CD4-positive, alpha-beta T cell treated with Interleukin-4 for 4 hours (primary cell): ENCODE results near the gene NRSN1.

Experiments used
- DNase-seq: peaks from one replicate; pipeline ENCODE4 v3.0.0-alpha.2; 2020

Gene NRSN1

DNA sequence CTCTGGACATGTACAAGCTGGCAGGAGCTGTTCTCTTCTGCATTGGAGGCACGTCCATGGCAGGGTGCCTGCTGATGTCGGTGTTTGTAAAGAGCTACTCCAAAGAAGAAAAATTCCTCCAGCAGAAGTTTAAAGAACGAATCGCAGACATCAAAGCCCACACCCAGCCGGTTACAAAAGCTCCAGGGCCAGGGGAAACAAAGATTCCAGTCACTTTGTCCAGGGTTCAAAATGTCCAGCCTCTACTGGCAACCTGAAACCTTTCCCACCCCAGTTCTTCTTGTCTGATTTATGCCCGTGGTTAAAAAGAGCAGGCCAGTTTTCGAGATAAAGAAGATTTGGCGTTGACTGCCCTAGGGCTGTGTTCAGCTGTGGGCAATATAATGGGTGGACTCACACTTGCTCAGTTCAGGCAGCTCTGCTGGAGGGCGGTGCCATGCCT lies 19.7 kb downstream of the NRSN1 start:
- DNase-seq: no peak

DNA sequence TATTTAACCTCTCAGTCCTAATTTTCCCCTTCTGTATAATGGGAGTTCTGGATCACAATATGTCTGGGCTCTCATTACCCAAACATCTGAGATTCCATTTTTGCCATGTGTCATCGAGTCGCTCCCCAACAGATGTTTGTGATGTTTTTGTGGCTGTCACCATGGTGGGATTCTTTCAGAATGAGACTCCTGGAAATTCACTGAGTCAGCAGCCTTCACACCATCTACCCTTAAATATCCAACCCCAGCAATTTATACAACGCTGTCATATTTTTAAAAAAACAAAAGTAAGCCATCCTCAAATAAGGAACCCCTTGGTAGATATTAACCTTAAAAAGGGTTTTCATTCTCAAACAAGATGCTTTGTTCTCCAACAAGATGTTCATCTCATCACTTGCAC lies 20.9 kb downstream of the NRSN1 start:
- DNase-seq: no peak

DNA sequence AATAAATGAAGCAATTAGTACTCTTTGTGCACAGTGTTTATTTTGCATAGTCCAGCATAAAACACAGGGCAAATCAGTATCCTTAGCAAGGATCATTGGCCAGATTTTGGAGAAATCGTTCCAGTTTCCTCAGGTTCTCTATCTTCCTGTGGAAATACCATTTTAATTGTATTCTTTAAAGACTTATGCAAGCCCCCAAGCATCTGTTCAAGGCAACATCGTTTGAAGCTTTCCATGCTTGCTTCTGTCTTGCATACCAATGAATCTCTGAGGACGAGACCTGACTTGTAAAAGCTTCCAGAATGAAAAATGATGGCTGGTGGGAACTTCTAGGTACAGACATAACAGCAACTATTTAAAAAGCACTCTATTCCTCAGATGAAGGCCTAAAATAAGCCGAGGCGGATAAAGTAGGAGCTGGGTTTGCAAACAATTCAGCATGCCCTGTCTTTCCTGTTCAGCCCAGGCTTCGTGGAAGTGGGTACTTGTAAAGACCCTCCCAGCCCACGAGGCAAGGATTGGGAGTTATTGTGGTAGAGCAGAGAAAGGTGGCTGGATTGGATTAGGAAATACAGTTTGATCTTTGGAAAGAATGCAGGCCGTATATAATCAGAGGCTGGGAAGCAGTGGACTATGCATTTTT lies 21.6 kb downstream of the NRSN1 start:
- no peak for DNase-seq

DNA sequence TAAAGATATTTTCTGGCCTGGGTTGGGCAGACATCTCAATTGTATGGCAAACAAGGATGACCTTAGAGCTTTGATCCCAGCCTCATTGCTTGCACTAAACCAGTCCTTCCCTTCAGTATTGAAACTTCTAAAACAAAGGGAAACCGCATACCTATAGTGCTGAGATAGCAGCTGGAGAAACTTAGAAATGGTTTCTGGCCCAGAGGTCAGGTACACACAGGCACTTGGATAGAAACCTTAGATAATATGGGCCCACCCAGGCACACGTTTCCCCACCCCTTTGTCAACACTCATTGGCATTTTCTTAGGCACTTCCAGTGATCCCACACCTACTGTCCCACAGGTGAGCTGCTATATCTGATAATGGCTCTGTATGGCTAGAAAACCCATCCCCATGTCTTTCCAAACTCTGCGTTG lies 22.1 kb downstream of the NRSN1 start:
- DNase-seq: no peak

DNA sequence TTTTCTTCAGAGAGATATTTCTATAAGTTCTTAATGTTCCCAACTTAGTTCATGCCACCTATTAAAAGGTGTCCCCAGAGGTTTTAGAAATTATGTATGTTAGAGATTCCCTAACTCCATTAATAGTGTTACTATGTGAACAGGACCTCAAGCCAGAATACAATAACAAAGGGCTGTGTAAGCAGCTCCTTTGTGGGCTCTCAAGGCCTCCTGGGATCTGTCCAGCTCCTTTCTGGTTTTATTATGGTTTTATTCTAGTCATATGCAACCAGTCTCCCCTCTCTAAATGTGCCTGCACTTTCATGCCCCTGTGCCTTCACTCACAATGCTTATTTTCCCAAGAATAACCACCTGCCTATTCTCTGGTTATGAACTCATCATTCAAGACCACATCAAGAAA lies 22.7 kb downstream of the NRSN1 start:
- no peak for DNase-seq

DNA sequence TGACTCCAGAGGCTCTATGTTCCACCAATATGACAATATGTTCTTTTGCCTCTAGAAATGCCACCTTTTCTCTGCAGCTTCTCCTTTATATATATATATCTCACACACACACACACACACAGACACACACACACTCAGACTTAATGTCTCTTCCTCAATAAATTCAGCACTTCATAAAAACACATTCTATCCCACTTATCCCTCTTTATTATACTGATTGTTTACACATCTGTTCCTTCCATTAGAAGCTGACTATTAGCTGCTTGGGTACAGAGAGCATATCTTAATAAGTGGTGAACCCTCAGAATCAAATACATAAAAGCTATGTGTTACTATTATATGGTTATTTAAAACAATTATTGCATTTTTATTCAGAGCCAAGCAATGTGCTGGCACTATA lies 23.3 kb downstream of the NRSN1 start:
- no peak for DNase-seq

DNA sequence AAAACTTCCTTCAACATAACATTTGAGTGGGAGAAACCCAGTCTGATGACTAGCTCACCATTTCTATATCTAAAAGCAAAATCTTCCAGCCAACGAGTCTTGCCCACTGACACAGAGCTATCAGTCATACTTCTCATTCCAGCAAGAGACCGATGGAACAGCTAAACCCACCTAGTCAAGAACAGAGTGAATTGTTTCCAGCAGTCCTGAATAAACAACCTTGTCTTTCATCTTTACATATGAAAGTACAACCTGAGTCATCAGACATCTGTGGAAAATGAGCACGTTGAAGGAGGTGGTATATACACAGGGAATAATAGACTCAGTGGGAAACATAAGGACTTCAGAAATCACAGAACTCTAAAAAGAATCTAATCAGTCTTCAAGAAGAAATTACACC lies 23.8 kb downstream of the NRSN1 start:
- DNase-seq: no peak

DNA sequence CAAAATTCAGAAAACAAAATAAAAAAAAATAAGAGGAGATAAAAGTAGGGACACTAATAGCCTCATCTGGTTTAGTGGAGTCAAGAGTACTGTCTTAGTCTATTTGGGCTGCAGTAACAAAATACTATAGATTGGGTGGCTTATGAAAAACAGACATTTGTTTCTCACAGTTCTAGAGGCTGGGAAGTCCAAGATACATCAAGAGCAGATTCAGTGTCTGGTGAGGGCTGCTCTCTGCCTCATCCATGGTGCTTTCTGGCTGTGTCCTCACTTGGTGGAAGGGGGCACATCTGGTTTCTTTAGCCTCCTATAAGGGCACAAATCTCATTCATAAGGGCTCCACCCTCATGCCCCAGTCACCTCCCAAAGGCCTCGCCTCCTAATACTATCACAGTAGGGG lies 26.0 kb downstream of the NRSN1 start:
- DNase-seq: no peak

DNA sequence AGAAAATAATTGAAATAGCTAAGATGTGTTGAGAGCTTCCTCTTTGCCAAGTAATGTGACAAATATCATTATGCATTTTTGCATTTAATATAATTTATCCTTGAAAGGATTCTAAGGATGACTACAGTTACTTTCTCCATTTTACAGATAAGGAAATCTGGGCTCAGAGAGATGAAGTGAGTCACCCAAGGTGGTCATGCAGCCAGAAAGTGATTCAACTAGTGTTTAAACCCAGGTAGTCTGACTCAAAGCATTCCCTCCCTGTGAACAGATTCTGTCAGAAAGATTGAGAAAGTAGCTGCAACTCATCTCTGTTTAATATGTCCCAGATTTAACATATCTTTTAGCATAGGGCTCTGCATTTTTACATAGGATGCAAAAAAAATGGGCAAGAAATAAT lies 28.1 kb downstream of the NRSN1 start:
- no peak for DNase-seq

DNA sequence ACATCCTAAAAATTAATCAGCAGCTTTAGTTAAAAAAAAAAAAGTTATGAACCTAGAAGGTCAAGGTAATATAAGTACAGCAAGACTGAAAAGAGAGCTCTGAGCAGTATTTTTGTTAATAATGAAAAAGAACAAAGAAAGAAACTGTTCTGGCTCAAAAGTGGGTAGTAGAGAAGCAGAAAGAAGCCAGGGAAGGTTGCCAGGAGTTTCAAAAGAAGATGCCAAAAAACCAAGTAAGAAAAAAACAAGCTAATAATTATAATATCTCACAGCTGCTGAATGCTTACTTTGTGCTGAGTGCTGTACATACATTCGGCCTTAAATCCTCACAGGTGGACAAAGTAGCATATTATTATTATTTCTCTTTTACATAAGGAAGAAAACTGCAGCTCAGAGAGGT lies 31.9 kb downstream of the NRSN1 start:
- DNase-seq: no peak

DNA sequence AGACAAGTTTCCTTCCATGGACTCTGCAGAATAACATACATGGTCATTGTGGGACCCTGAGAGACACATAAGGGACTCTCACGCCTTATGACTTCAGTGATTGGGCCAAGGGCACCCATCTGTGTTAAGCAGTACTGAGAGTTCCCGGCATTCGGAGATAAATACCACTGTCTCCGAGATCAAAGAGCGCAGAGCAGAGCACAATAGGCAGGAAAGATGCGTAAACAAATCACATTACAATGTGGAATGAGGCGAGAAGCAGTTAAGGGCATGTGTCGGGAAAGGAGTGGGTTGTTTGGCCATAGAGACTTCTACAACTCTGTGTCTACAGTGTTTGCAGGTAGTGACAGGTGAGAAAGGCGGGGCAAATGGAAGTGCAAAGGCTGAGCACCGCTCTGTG lies 57.6 kb downstream of the NRSN1 start:
- DNase-seq: no peak

DNA sequence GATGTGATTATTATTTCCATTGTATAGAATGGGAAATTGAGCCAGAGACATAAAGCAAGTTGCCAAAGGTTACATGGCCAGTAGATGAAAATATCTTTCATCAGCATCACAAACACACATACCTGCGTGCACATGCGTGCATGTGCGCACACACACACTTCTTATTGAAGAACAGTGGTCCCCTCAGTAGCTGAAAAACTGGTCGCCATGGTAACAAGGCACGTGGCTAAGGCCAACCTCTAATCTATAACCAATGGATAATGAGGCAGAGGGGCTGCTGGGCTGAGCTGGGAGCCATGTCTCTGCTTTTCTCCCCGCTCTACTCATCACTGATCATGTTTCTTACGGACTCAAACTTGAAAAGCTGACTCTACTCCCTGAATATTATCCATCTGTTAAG lies 60.3 kb downstream of the NRSN1 start:
- DNase-seq: no peak

DNA sequence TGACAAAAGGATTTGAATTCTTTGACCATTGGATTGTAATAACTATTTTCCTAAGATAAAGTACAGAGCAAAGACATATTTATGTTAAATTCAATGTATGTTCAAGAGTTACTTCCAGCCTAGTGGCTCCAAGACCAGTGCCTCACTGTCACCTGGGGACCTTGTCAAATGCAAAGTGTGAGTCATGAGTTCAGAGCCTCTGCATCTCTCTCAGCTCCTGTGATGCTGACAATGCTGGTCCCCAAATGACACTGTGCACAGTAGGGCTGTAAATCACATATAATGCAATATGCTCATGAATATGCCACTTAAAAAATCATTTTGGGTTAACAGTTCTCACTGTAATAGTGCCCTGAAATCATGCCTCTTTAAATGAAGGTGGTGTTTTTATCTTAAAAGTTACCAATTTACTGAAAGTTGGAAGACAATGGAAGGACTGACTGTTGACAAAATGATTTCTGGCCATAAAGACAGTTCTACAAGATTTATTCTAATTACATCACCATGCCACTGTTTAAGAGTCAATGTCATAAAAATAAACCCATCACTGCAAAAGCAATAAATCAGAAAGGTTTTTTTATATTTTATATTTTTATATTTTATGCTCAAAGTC lies 62.1 kb downstream of the NRSN1 start:
- DNase-seq: no peak

DNA sequence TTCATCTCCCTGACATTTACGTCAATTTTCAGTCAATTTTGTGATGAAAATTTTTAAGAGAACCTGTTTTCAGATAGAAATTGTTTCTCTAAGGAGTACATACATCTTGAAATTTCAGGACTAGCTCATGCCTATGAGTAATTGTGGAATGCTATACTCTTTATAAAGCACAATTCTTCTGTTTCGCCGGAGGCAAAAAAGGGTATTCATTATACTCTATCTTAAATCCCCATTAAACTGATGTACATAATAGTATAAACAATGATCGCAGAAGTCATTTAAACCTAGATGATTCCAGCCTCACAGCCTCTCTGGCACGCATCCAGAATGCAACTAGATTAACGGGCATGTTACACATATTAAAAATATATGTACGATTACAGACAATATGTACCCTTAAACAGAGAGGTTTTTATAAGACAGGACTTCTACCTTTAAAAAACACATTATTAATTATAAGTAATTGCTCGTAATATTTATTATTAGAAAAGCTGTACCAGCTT lies 62.6 kb downstream of the NRSN1 start:
- DNase-seq: no peak

DNA sequence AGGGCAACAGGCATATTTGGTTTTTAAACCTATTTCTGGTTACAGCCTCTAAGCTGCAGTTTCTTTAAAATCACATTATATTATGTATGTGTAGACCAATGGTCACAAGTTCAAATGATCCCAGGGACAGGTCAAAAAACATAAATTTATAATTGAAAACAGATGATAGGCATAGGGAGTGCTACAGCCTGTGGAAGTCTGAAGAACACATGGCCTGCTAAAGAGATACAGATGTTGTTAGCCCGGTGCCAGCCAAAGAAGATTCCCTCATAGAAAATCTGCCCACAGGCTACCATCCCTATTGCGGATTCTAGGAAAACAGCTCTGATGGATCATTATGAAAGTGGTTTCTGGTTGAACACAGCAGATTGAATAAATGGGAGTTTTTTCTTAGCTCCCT lies 65.3 kb downstream of the NRSN1 start:
- DNase-seq: no peak

DNA sequence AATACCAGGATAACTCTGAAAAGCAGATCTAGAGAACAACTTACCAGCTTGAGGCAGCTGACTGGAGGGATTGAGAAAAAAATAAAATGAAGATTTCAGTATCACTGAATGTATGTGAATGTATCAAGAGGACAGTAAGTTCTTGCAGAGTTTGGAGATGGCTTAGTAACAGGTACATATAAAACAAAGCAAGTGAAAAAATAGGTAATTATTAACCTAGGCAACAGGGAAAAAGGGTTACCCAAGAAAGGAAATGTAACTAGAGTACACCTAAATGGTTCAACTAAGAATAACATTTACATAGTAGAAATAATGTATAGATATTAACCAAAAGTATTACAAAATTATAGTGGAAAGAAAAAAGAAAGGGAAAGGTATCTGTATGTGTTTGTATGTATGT lies 67.3 kb downstream of the NRSN1 start:
- DNase-seq: no peak

DNA sequence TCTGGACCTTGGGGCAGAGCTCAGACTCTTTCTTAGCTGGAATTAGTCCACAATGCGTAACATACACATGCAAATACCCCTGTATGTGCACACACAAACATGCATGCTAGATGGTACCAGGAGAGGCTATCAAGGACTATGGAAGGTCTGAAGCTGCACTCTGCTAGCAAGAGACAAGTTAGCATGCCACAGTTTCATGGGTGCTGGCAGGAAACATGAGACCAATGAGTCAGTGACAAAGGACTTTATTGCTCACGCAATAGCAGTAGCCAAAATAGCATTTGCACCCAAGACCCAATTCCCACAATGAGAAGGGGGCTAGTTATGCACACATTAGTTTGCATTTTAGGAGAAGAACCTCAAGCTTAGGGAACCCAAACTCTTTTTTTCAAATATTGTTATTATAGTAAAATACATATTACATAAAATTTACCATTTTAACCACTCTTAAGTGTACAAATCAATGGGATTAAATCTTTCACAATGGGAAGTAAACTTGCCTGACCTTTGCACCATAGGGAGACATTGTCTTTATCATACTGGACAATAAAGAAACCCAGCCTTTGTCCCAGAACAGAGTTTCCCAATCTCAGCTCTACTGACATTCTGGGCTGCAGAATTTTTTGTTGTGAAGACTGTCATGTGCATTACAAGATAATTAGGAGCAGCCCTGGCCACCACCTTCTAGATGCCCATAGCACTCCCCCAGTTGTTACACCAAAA lies 69.1 kb downstream of the NRSN1 start:
- no peak for DNase-seq

DNA sequence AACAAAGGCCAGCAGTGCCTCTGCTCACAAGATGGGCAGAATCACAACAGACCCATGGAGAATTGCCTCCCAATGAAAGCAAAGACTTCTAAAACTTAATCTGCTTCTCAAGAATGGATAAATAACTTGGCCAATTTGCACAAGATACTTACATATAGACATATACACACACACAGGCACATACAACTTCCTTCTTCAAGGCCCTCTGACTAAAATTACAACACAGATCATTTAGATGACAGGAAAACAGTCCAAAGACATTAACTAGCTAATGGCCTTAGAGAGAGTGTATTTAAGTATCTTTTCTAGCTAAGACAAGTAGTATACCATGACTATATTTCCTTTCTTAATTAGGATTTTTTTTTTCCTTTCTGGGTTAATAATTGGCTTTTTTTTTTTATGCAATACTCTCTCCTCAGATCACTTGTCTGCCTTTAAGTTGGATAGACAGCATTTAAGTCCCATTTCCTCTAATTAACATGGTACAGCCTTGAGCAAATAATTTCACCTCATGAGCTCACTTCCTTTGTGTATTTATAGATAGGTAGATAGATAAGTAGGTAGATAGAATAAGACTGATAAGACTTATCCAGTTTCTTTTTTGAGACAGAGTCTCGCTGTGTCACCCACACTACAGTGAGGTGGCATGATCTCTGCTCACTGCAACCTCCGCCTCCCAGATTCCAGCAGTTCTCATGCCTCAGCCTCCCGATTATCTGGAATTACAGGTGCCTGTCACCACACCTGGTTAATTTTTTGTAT lies 70.0 kb downstream of the NRSN1 start:
- no peak for DNase-seq
